ENCODE results near the gene SEPTIN12. TPM values are rescaled to one million over a fixed set of nuclear protein-coding genes. Genes with fewer than 3 reads are reported as not detected.

Gene SEPTIN12
- total RNA-seq, 1 donor from 2014 or later = not detected

- TF ChIP-seq CTCF (conservative IDR thresholded peaks at IDR 0.05) = no peak
- H3K9me3 Mint-ChIP-seq = no peaks in the 10 kb centered on the region
- H3K4me1 Mint-ChIP-seq (ENCODE audit: unreplicated experiment) = no peaks in the 10 kb centered on the region
Observed at GRCh38 chr16:4755687-4756086, 32.5 kb downstream of the SEPTIN12 start.

GRCh38 chr16:4754865-4755264, 33.3 kb downstream of the SEPTIN12 start:
- H3K4me1 Mint-ChIP-seq (ENCODE audit: unreplicated experiment) = no peaks in the 10 kb centered on the region
- no peaks in the 10 kb centered on the region for H3K27me3 Mint-ChIP-seq
- H3K9me3 Mint-ChIP-seq = no peaks in the 10 kb centered on the region
- H3K4me3 Mint-ChIP-seq = no peak overlapping the region
- DNase-seq (ENCODE audit: extremely low spot score, unreplicated experiment) = no peak
- TF ChIP-seq CTCF (conservative IDR thresholded peaks at IDR 0.05) = no peak
- H3K27ac Mint-ChIP-seq = no peak overlapping the region
- peaks cover 22% of the 10 kb centered on the region for H3K36me3 Mint-ChIP-seq

More at GRCh38 chr16:4755687-4756086, 32.5 kb downstream of the SEPTIN12 start:
- no peak for DNase-seq (ENCODE audit: extremely low spot score, unreplicated experiment)
- H3K27me3 Mint-ChIP-seq = no peaks in the 10 kb centered on the region
- no peak overlapping the region for H3K27ac Mint-ChIP-seq
- no peak overlapping the region for H3K4me3 Mint-ChIP-seq
- H3K36me3 Mint-ChIP-seq = peaks cover 24% of the 10 kb centered on the region

GRCh38 chr16:4753227-4753626, 34.9 kb downstream of the SEPTIN12 start:
- no peak for TF ChIP-seq CTCF (conservative IDR thresholded peaks at IDR 0.05)
- no peak overlapping the region for H3K27ac Mint-ChIP-seq
- no peaks in the 10 kb centered on the region for H3K27me3 Mint-ChIP-seq
- H3K4me3 Mint-ChIP-seq = no peak overlapping the region
- H3K9me3 Mint-ChIP-seq = no peaks in the 10 kb centered on the region
- peaks cover 15% of the 10 kb centered on the region for H3K36me3 Mint-ChIP-seq
- no peaks in the 10 kb centered on the region for H3K4me1 Mint-ChIP-seq (ENCODE audit: unreplicated experiment)
- DNase-seq (ENCODE audit: extremely low spot score, unreplicated experiment) = no peak

DNA sequence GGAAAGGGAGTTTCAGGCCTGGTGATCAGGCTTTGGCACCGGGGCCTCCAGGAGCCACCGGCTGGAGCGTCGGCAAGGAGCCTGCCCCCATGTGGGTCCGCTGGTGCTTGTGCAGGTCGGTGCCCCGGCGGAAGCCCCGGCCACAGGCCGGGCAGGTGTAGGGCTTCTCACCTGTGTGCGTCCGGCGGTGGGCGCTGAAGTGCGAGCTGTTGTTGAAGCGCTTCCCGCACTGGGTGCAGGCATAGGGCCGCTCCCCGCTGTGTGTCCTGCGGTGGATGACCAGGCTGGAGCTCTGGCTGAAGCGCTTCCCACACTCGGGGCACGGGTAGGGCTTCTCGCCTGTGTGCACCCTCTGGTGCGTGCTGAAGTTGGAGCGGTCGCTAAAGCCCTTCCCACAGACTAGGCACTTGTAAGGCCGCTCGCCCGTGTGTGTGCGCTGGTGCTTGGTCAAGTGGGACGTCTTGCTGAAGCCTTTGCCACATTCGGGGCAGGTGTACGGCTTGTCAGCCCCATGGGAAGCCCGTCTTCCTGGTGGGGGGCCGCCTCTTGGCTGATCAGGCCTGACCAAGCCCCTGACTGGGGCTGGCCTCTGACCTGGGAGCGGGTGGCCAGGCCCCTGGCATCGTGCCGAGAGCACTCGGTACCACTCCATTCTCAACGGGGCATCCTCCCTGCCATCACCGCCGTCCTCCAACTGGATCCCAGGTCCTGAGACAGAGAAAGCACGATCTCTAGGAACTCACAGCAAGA, 35.6 kb downstream of the SEPTIN12 start:
- Mint-ChIP-seq H3K4me1 (ENCODE audit: unreplicated experiment) (no peaks in the 10 kb centered on the region), H3K27me3 (no peaks in the 10 kb centered on the region), H3K4me3 (no peak overlapping the region), H3K27ac (no peak overlapping the region), H3K36me3 (peaks cover 15% of the 10 kb centered on the region), H3K9me3 (no peaks in the 10 kb centered on the region)
- DNase-seq (ENCODE audit: extremely low spot score, unreplicated experiment) = no peak
- TF ChIP-seq CTCF (conservative IDR thresholded peaks at IDR 0.05) = no peak

DNA sequence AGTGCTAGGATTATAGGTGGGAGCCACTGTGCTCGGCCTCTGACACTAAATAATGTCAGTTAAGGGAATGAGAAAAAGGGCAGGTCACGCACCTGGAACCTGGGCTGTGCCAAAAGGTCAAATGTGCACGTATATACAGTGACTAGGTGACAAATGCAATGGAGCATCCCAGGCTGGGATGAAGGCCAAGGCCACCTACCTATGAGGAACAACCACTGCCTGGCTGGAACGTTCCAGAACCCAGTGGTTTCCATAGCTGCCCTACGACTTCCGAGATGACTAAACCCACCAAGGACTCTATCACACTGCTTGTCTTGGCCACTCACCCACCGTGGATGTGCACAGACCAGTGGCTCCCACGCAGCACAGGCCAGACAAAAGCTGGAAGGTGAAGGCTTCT, 37.2 kb downstream of the SEPTIN12 start:
- TF ChIP-seq CTCF (conservative IDR thresholded peaks at IDR 0.05) = no peak
- H3K4me3 Mint-ChIP-seq = no peak overlapping the region
- no peaks in the 10 kb centered on the region for H3K27me3 Mint-ChIP-seq
- peaks cover 9% of the 10 kb centered on the region for H3K36me3 Mint-ChIP-seq
- no peaks in the 10 kb centered on the region for H3K9me3 Mint-ChIP-seq
- no peaks in the 10 kb centered on the region for H3K4me1 Mint-ChIP-seq (ENCODE audit: unreplicated experiment)
- no peak for DNase-seq (ENCODE audit: extremely low spot score, unreplicated experiment)
- no peak overlapping the region for H3K27ac Mint-ChIP-seq

All from type B pancreatic cell (in vitro differentiated cells).